HG03460 (cell line): Measurements from ENCODE around the gene HEXD.
"Not testable (repeated sequence)": the region's sequence is repeated elsewhere in the genome, so short reads cannot be mapped to it uniquely, and the experiment has no call there.

Source experiments
- ATAC-seq: cut with Tn5 transposase; IDR thresholded peaks from one replicate; pipeline ENCODE4 v1.9.1; 2021; ENCODE audit not compliant: unreplicated experiment

HEXD gene

GRCh38 chr17:82382220-82382932 is 35.8 kb upstream of the HEXD start:
- ATAC-seq, result not testable (repeated sequence)

DNA sequence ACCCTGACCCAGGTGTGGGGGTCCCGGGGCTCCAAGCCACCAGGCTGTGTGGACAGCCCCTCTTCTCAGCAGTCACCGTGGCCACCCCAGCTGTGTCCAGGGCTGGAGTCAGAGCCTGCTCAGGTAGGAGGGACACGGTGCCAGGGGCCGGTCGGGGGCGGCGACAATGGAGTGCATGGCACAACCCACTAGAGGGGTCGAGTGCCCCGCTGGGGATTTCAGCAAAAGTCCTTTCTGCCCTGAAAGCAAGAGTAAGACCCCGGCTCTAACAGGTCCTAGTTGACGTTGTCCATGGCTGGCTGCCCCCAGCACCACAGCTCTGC is 35.3 kb upstream of the HEXD start:
- ATAC-seq, result no peak

DNA sequence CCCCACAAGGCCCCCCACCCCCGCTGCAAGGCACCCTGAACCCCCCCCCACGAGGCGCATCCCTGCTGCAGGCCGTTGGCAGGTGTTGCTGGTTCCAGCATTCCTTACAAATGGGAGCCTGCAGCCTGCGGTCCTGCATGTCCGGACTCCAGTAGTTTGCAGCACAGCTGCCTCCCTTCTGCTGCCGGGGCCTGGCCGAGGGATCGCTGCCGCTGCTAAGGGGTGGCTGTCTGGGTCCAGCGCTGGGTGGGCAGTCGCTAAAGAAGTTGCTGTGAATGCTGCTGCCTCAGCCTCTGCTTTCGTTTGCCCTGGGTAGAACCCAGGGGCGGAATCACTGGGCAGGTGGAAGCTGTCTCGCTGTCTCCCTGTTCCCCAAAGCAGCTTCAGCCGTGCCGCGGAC is 34.7 kb upstream of the HEXD start:
- no peak for ATAC-seq

DNA sequence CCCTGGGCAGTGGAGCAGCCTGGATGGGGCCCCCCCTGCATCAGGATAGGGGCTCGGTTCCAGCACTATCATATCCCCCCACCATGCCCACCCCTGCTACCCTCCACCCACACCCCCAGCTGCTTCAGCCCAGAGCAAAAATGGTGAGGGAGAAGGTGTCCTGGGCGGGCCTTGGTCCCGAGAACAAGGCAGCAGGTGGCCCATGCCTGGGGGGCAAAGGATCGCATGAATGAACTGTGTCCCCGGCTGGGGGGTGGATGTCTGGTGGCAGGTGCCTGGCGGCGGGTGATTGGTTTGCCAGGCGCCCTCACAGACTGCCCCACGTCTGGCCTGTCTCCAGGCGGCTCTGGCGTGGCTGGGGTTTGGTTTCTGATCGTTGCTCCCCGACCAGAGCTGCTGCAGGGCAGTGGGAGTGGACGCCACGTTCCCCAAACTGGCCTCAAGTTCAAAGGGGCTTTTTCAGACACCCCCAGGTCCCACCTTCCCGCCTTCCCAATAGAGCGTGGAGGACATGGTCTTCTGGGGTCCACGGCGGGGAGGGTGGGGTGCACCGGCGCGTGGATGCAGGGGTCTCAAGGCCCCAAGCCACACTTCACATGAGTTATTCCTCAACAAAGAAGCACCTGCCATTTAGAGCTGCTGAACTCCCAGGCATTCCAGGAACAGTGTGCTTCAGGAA is 34.0 kb upstream of the HEXD start:
- ATAC-seq, result no peak

- no peak for ATAC-seq
Observed at GRCh38 chr17:82384730-82385481, 33.2 kb upstream of the HEXD start.

DNA sequence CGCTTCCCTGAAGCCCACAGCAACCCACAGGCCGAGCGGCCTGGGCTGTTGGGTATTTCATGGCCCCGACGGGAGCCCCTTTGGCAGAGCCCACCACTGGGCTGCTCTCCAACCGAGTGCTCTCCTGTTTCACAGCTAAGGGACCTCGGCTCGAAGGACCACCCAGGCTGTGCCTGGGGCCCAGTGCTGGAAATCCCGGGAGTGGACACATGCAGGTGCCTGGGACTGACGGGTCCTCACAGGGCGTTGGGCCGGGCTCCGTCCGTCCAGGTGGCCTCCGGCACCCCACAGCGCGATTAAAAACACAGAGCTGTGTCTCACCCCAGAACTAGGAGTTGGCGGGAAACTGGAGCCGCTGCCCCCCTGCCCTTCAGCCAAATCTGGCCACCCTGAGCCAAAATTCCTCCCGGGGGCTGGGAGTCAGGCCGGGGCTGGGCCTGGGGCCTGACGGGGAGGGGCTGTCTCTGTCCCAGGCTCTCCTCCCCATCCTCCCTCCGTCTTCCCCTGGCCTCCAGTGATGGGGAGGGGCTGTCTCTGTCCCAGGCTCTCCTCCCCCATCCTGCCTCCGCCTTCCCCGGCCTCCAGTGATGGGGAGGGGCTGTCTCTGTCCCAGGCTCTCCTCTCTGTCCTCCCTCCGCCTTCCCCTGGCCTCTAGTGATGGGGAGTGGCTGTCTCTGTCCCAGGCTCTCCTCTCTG is 32.4 kb upstream of the HEXD start:
- ATAC-seq, result no peak

DNA sequence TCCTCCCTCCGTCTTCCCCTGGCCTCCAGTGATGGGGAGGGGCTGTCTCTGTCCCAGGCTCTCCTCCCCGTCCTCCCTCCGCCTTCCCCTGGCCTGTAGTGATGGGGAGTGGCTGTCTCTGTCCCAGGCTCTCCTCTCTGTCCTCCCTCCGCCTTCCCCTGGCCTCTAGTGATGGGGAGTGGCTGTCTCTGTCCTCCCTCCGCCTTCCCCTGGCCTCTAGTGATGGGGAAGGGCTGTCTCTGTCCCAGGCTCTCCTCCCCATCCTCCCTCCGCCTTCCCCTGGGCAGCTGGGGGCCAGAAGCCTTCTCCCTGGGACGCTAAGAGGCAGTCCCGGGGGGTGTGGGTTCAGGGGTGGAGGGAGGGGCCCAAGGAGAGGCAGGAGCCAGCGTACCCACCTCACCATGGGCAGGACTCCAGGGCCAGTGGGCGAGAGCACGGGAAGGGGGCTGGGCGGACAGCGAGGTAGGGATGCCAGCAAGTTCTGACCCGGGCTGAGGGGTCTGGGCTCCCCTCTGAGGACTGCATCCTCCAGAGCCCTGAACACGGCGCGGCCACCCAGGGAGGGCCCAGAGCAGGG is 31.8 kb upstream of the HEXD start:
- no peak for ATAC-seq

GRCh38 chr17:82386881-82387704 is 31.1 kb upstream of the HEXD start:
- ATAC-seq, result no peak

- no peak for ATAC-seq
Observed at GRCh38 chr17:82387705-82388106, 30.4 kb upstream of the HEXD start.

DNA sequence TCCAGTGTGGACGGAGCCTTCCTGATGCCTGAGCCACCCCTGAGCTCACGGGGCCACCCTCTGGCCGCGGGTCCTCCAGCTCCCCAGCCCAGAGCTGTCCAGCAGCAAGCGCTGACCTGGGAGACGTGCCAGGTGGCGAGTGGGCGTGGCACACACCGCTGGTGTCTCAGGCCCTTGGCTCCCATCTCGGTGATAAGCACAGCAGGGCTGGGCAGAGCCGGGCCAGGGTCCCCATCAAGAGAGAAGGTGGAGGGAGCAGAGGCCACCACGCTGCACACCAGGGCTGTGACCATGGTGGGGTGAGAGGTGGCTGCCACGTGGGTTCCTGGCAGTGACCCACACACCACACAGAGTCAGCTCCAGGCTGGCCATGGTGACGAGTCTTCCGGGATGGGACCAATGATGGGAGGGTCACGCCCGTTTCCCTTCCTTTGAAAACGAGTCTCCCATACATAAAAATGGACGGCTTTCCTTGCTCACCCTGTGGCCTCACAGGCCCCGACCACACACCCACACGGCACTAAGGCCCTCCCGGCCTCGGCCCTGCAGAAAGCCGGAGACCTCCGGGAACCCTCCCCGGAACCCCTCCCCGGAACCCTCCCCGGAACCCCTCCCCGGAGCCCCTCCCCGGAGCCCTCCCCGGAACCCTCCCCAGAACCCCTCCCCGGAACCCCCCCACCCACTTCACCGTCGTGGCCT is 29.8 kb upstream of the HEXD start:
- no peak for ATAC-seq

DNA sequence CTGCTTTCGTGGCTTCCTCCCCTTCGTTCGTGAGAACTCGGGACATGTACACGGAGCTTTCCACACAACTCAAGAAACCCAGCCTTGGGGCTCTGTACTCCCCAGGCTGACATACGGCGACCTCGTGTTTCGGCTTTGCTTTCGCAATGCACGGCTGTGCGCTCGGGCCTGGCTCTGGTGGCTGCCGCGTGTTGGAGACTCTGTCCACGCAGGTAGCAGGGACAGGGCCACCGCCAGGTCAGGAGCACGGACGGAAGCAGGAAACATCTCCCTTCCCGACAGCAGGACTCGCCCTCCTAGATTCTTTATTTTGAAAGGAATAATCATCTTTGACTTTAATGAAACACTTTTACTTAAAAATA is 29.2 kb upstream of the HEXD start:
- no peak for ATAC-seq

GRCh38 chr17:82389379-82389778 is 28.8 kb upstream of the HEXD start:
- ATAC-seq, result no peak

DNA sequence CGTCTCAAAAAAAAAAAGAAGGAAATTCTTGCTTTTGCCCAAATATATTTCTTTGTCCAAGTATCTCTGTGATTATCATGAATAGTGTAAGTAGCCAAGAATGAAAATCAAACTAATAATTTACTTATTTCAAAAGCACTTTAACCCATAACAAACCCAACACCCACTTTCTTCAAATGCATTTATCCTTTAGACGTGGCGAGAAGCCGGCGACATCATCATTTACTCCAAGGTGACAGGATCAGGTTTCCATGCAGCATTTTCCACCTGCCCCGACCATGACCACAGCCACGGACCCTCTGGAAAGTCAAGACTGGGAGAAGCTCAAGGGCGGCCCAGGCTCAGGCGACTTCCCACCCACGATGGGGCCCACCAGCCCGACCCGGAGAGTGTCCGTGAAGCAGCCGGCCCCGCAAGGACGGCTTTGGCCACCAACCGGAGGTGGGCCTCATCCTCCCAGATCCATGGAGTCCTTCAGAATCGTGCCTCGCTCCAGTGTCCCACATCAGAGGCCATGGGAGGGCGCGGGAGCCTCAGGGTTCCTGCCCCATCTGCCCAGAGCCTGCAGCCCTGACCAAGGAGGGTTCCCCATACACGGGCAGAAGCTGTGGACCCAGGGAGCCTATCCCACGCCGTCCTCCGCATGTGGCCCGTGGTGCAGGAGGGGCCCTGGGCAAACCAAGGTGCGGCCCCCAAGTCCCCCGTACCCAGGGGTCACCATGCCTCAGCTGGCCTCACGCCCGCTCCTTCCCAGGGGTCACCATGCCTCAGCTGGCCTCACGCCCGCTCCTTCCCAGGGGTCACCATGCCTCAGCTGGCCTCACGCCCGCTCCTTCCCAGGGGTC is 27.9 kb upstream of the HEXD start:
- ATAC-seq, result no peak

GRCh38 chr17:82390860-82391435 is 27.2 kb upstream of the HEXD start:
- ATAC-seq, result no peak

GRCh38 chr17:82391496-82392066 is 26.6 kb upstream of the HEXD start:
- no peak for ATAC-seq

DNA sequence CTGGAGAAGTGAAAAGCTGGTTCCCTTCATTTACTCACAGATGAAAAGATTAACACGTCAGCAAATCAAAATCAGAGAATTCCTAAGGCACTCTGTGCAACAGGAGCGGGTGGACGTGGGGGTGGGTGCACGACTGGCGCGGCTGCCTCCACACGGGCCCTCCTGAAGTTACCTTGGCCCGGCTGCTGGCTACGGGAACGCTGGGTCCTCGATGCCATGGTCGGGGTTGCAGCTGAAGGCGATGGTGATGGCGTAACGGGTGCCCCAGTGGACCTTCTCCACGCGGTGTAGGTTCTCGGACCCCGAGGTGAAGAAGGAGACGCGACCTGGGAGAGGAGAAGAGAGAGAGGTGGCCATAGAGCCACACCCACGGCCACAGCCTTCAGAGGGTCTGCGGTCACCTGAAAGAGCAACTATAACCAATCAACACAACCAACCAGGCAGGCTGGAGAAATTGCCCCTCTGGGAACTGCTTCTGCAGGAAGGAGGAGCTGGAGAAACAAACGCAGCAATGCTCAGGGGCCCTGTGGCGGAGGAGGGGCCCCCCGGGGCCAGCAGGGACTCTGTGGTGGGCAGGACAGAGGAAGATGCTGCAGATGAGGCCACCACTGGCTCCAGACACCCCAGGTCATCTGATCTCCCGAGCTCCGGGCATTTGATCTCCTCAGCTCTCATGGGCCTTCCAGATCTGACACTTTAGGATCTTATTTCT is 25.8 kb upstream of the HEXD start:
- ATAC-seq, result no peak

DNA sequence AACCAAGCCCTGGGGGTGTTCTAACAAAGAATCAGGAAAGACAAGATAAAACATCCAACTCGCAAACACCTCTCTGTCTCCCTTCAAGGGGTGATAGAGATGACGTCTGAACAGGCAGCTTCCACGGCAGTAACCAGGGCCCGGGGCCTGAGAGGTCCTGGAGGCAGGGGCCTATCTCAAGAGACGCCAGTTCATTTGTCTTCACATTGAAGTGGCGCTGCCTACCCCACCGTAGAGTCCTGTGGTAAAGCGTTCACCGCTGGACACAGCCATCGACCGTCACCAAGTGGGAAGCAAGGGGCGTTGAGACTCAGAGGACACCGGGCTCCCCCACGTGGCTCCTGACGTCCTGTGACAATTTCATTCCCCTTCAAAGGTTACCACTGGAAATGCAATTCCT is 25.2 kb upstream of the HEXD start:
- no peak for ATAC-seq

GRCh38 chr17:82394278-82394677 is 23.9 kb upstream of the HEXD start:
- ATAC-seq, result no peak
